Ascending aorta (tissue), 2 donors: ENCODE results near the gene C18orf63. TPM values are rescaled to one million over a fixed set of nuclear protein-coding genes. Genes with fewer than 3 reads are reported as not detected.

ENCODE experiments used
- DNase-seq, 2 donors: peaks; one replicate each; pipeline ENCODE4 v3.0.0-alpha.2; 2019; ENCODE audit warnings: low spot score in 2 of 2
- H3K27ac ChIP-seq, 2 donors: fragments of 200-600 bp; sonication (generic); one replicate each; pipeline ENCODE4 v1.5.1; 2016 to 2017; ENCODE audit warnings: mild to moderate bottlenecking in 1 of 2
- H3K27me3 ChIP-seq: fragments of 200-600 bp; sonication (generic); one replicate; pipeline ENCODE4 v1.5.1; 2017
- H3K36me3 ChIP-seq, 2 donors: fragments of 200-600 bp; sonication (generic); one replicate each; pipeline ENCODE4 v1.5.1; 2016
- H3K4me1 ChIP-seq, 2 donors: fragments of 200-600 bp; sonication (generic); one replicate each; pipeline ENCODE4 v1.5.1; 2016 to 2017; ENCODE audit warnings: mild to moderate bottlenecking in 1 of 2
- H3K4me3 ChIP-seq, 2 donors: fragments of 200-600 bp; sonication (generic); one replicate each; pipeline ENCODE4 v1.5.1; 2016 to 2017; ENCODE audit warnings: mild to moderate bottlenecking in 1 of 2
- H3K9me3 ChIP-seq, 2 donors: fragments of 200-600 bp; sonication (generic); one replicate each; pipeline ENCODE4 v1.5.1; 2016
- intact Hi-C: fragments of 100-400 bp; cut with DNase I; formaldehyde crosslinking; loops from one replicate; pipeline ENCODE4 v1.15.1; 2023
- total RNA-seq: library from RNA; depleted of rRNA; stranded (reverse); fragments of >200 nt; gene quantifications from one replicate; pipeline ENCODE4 v1.1.0, GENCODE V29; 2016
- TF ChIP-seq, protein P1 (sequence below), 3 experiments: fragments of 200-600 bp in 2 of 3; fragments of 450-650 bp in 1 of 3; sonication (generic) in 2 of 3; IDR thresholded peaks; one replicate each; pipeline ENCODE4 v1.5.1; 2016 to 2019; ENCODE audit warnings: antibody characterized with exemption in 3 of 3, mild to moderate bottlenecking in 1 of 3, moderate library complexity in 1 of 3

C18orf63 gene
- total RNA-seq, result not detected

DNA sequence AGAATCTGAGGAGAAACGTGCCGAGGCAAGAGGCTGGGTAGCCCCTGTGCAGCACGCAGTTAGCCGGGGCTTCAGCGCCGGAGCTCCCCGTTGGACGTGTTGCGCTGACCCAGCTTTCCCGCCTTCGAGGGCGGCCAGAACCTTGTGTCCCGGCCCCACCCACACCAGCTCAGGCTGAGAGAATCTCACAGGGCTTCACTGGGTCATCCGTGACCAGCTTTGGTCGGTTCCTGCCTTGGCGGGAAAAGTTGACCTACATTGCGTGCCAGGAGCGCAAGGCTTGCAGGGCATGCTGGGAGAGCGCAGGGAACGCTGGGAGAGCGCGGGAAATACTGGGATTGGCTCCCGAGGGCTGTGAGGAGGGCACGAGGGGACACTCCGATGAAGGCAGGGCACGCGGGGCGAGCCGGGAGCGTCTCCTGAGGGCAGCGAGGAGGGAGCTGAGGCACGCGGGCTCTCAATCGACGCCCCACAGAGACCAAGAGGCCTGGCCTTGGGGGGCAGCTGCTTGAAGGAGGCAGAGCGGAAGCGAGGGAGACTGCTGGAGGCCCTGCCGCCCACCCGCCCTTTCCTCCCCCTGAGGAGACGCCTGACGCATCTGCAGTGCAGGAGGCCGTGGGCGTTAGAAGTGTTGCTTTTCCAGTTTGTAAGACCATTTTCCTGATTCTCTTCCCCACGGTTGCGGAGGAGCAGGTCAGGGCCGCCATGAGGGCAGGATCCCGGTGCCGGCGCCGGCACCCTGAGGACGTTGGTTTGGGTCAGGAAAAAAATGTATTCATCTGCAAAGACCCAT is at the start of gene C18orf63:
C18orf63 (plus strand) TSS at position 376 of the 793 bp plus-strand sequence. CDS start 2,027 bp downstream, outside the sequence.
- DNase-seq, result no peak
- H3K4me3 ChIP-seq, result no peak within 1 kb of the TSS
- H3K36me3 ChIP-seq, result no peaks in the 10 kb centered on the region
- intact Hi-C loops, result no loop called here
- no peaks in the 10 kb centered on the region for H3K9me3 ChIP-seq
- no peaks in the 10 kb centered on the region for H3K4me1 ChIP-seq
- TF ChIP-seq, protein P1, sequence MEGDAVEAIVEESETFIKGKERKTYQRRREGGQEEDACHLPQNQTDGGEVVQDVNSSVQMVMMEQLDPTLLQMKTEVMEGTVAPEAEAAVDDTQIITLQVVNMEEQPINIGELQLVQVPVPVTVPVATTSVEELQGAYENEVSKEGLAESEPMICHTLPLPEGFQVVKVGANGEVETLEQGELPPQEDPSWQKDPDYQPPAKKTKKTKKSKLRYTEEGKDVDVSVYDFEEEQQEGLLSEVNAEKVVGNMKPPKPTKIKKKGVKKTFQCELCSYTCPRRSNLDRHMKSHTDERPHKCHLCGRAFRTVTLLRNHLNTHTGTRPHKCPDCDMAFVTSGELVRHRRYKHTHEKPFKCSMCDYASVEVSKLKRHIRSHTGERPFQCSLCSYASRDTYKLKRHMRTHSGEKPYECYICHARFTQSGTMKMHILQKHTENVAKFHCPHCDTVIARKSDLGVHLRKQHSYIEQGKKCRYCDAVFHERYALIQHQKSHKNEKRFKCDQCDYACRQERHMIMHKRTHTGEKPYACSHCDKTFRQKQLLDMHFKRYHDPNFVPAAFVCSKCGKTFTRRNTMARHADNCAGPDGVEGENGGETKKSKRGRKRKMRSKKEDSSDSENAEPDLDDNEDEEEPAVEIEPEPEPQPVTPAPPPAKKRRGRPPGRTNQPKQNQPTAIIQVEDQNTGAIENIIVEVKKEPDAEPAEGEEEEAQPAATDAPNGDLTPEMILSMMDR (IDR thresholded peaks at IDR 0.05), result no peak
- H3K27ac ChIP-seq, result no peak within 1 kb of the TSS
- no peaks in the 10 kb centered on the region for H3K27me3 ChIP-seq

DNA sequence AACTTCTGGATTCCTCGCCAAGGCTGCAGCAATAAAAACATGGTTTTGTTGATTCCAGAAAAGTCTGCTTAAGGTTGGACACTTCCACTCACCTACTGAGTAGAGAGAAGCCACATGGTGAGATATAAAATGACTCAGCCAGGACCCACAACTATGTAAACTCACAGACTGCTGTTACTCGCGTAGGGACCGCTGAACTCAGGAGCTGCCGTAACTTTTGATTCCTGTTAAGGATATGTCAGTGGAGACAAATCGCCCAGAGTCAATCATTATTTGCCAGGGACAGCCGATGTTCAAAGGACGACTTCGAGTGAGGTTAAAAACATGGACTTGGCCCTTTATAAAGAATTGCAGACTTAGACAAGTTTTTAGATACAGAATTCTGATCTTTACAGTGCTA is 49.5 kb upstream of the C18orf63 start:
- no peaks in the 10 kb centered on the region for H3K27me3 ChIP-seq
- H3K4me1 ChIP-seq, result no peaks in the 10 kb centered on the region
- no peak for DNase-seq
- no peak overlapping the region for H3K4me3 ChIP-seq
- TF ChIP-seq, protein P1 (IDR thresholded peaks at IDR 0.05), result no peak
- no peaks in the 10 kb centered on the region for H3K9me3 ChIP-seq
- peaks cover 11% of the 10 kb centered on the region in 2 donors for H3K36me3 ChIP-seq
- intact Hi-C loops, result no loop called here
- no peak overlapping the region for H3K27ac ChIP-seq

DNA sequence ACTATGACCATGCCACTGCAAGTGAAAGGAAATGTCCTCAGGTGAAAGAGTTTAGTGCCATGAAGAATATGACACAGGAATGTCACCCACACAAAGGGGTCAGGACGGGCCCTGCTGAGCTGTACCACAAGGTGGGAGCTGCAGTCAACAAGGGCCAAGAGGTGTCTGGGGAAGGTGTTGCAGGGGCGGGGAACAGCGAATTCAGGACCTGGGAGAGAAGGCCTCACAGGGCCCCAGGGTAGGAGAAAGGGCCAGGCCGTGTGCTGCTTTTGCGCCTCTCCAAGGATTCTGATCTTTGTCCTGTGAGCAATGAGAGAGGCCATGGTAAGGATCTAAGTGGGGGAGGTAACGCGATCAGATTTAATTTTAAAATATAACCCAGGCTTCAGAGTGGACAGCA is 47.5 kb upstream of the C18orf63 start:
- H3K27me3 ChIP-seq, result no peaks in the 10 kb centered on the region
- no peak overlapping the region for H3K27ac ChIP-seq
- H3K9me3 ChIP-seq, result no peaks in the 10 kb centered on the region
- TF ChIP-seq, protein P1 (IDR thresholded peaks at IDR 0.05), result no peak
- intact Hi-C loops, result no loop called here
- DNase-seq, result no peak
- H3K36me3 ChIP-seq, result no peaks in the 10 kb centered on the region
- no peak overlapping the region for H3K4me3 ChIP-seq
- no peaks in the 10 kb centered on the region for H3K4me1 ChIP-seq

DNA sequence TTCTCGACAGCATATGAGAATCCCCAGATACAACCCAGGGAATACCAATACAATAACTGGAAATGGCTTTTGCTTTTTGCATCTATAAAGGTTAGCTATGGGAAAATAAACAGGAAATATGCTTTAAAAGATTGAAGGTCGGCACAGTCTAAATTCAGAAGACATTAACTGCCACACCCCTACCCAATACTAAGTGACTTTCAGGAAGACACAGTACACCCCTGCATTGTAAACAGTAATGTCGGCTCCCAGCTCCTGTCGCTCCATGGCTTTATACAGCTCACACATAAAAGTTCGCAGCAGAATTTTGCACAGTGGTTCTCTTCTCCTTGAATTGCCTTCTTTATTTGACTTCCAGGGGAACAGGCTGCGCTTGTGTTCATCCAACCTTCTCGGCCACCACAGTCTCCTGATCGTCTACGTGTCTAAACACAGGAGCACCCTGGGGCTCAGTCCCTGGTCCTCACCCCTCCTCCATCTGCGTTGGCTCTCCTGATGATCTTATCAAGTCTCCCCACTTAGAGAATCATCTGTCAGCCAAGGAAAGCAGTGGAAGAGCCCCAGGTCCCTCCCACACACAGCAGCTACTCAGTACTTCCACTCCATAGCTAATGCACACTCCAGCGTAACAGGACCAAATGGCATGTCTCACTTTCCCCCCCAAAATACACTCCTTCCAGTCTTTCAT is 46.6 kb upstream of the C18orf63 start:
- intact Hi-C loops, result no loop called here
- no peak for DNase-seq
- TF ChIP-seq, protein P1 (IDR thresholded peaks at IDR 0.05), result no peak
- no peaks in the 10 kb centered on the region for H3K9me3 ChIP-seq
- H3K27ac ChIP-seq, result no peak overlapping the region
- H3K36me3 ChIP-seq, result no peaks in the 10 kb centered on the region
- H3K4me1 ChIP-seq, result no peaks in the 10 kb centered on the region
- no peaks in the 10 kb centered on the region for H3K27me3 ChIP-seq
- no peak overlapping the region for H3K4me3 ChIP-seq

DNA sequence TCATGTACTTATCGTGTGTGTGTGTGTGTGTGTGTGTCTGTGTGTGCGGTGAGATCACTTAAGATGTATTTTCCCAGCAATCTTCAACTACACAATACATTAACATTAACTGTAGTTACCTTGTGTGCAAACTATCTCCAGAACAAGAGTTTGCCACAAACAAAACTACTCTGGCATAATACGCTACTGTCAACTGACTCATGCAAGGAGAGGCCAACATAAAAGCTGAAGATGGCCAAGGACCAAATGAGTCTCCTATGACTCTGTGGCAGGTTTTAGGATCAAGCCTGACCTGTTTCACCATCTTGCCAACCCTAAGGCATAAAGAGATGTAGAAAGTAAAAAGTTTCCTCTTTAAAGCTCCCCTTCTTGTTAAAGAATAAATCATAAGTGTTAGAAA is 44.0 kb upstream of the C18orf63 start:
- TF ChIP-seq, protein P1 (IDR thresholded peaks at IDR 0.05), result no peak
- no peaks in the 10 kb centered on the region for H3K36me3 ChIP-seq
- no peak overlapping the region for H3K27ac ChIP-seq
- H3K27me3 ChIP-seq, result no peaks in the 10 kb centered on the region
- intact Hi-C loops, result no loop called here
- H3K4me3 ChIP-seq, result no peak overlapping the region
- H3K9me3 ChIP-seq, result no peaks in the 10 kb centered on the region
- no peak for DNase-seq
- no peaks in the 10 kb centered on the region for H3K4me1 ChIP-seq
